GM19193 (cell line): Measurements from ENCODE around the gene LYSMD3.

ENCODE experiments used
- POLR2A ChIP-seq: IDR thresholded peaks from 4 replicates; pipeline ENCODE4 v1.6.1; 2011; ENCODE audit not compliant: insufficient read depth, insufficient read length; ENCODE audit errors: extremely low read depth

The LYSMD3 gene

DNA sequence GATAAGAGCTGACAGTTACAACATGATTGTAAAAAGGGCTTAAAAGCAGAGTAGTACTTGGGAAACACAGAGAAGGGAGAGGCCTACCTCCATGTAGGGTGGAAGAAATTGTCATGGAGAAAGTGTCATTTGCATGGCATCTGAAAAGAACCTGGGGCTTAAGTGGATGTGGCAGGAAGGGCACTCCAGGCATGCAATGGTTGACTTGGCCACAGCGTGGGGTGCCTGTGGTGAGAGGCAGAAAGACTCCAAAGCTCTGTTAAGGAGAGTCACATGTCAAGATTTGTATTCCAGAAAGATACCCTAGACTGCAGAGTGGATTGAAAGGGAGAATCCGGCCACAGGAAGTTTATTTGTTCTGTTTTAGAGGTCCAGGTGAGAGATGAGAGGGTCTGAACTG, 52.3 kb downstream of the LYSMD3 start:
- no peak for TF ChIP-seq POLR2A

DNA sequence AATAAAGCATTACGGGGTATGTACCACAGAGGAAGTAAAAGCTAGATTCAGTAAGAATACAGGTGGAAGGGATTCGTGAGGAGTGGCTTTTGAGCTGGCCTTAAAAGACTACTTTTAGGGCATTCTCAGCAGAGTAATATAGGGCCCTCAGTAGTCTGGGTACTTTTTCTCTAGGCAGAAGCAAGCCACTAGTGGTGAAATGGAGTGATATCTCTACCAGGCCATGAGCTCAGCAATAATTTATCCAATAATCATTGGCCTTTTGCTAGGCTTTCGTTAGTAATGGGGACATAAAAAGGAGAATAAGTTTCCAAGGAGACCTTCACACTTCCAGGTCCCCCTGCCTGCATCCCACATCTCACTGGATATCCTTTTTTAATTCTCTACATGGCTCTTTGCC, 53.0 kb downstream of the LYSMD3 start:
- TF ChIP-seq POLR2A = no peak

GRCh38 chr5:90475436-90475980, 53.9 kb downstream of the LYSMD3 start:
- no peak for TF ChIP-seq POLR2A

- peak; percentile 92 for TF ChIP-seq POLR2A
These were observed 54.9 kb downstream of the LYSMD3 start, which contains the start of the genes MBLAC2 and POLR3G for GRCh38 chr5:90474235-90475107. Gene MBLAC2, minus strand, starts transcription at chr5:90474771. Its CDS starts 479 bp downstream, at chr5:90474292. Gene POLR3G, plus strand, starts transcription at chr5:90474864. Its CDS starts 10,704 bp downstream, at chr5:90485568.

GRCh38 chr5:90473396-90474234, 55.8 kb downstream of the LYSMD3 start:
- no peak for TF ChIP-seq POLR2A

DNA sequence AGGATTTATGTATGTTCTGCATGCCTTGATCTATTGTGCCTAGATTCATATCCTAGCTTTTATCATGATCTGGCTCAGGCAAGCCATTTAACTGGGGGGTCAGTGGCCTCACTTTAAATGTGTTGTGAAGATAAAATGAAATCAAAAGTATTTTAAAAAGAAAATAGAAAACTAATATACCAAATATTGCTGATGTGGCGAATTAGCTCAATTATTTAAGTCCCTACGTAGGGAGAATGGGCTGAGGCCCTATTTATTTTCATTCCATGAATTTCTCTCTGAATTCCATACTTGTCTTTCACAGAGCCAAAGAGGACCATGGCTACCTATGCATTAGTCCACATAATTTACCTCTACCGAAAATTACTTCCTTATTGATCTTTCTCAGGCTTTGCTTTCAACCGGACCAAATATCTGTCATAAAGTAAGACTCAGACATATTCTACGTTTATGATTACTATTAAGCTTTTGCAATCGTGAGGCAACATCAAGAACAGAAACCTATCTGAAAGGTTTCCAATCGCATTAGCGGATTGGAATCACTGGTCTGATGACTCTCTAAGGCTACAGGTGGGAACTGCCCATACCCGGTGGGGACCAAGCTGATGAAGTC, 56.5 kb downstream of the LYSMD3 start:
- TF ChIP-seq POLR2A = no peak
